ENCODE results near the gene PRRT1. TPM values are rescaled to one million over a fixed set of nuclear protein-coding genes. Genes with fewer than 3 reads are reported as not detected.

The PRRT1 gene
- 2.9 and 3.3 TPM in 2 replicates for total RNA-seq
- long read RNA-seq = 0 reads

GRCh38 chr6:32151863-32152768 is at the start of gene PRRT1:
PRRT1 (minus strand) TSS chr6:32151939; CDS start chr6:32151827, 112 bp downstream.
- H3K4me1 Mint-ChIP-seq (ENCODE audit: low read depth) = peaks cover 26% of the 10 kb centered on the region
- H3K9me3 Mint-ChIP-seq (ENCODE audit: low read depth) = no peaks in the 10 kb centered on the region

GRCh38 chr6:32200711-32201475 is 49.2 kb upstream of the PRRT1 start:
- DNase-seq (ENCODE audit: low spot score, unreplicated experiment) = no peak
- no peaks in the 10 kb centered on the region for H3K9me3 Mint-ChIP-seq (ENCODE audit: low read depth)
- peaks cover 11% of the 10 kb centered on the region for H3K27me3 Mint-ChIP-seq
- no peak overlapping the region for H3K4me3 Mint-ChIP-seq (ENCODE audit: low read depth)
- no peaks in the 10 kb centered on the region for H3K36me3 Mint-ChIP-seq (ENCODE audit: insufficient read depth)
- no peak overlapping the region for H3K27ac Mint-ChIP-seq
- peaks cover 5% of the 10 kb centered on the region for H3K4me1 Mint-ChIP-seq (ENCODE audit: low read depth)
- no peak for TF ChIP-seq CTCF (IDR thresholded peaks at IDR 0.05; ENCODE audit: unreplicated experiment)

More at GRCh38 chr6:32151863-32152768, at the start of gene PRRT1:
- Mint-ChIP-seq H3K27me3 (peaks cover 13% of the 10 kb centered on the region), H3K27ac (peak within 1 kb of the TSS; percentile 98), H3K4me3 (ENCODE audit: low read depth) (peak within 1 kb of the TSS; percentile 99), H3K36me3 (ENCODE audit: insufficient read depth) (peaks cover 6% of the 10 kb centered on the region)
- DNase-seq (ENCODE audit: low spot score, unreplicated experiment) = no peak
- no peak for TF ChIP-seq CTCF (IDR thresholded peaks at IDR 0.05; ENCODE audit: unreplicated experiment)

- Mint-ChIP-seq H3K4me3 (ENCODE audit: low read depth) (no peak overlapping the region), H3K36me3 (ENCODE audit: insufficient read depth) (no peaks in the 10 kb centered on the region), H3K27ac (no peak overlapping the region), H3K9me3 (ENCODE audit: low read depth) (no peaks in the 10 kb centered on the region), H3K27me3 (peaks cover 3% of the 10 kb centered on the region), H3K4me1 (ENCODE audit: low read depth) (peaks cover 12% of the 10 kb centered on the region)
- no peak for DNase-seq (ENCODE audit: low spot score, unreplicated experiment)
- TF ChIP-seq CTCF (IDR thresholded peaks at IDR 0.05; ENCODE audit: unreplicated experiment) = no peak
Observed at GRCh38 chr6:32198866-32199265, 47.1 kb upstream of the PRRT1 start.

- no peak for DNase-seq (ENCODE audit: low spot score, unreplicated experiment)
- H3K27me3 Mint-ChIP-seq = peaks cover under 1% of the 10 kb centered on the region
- TF ChIP-seq CTCF (IDR thresholded peaks at IDR 0.05; ENCODE audit: unreplicated experiment) = no peak
- no peak overlapping the region for H3K4me3 Mint-ChIP-seq (ENCODE audit: low read depth)
- H3K4me1 Mint-ChIP-seq (ENCODE audit: low read depth) = peaks cover 13% of the 10 kb centered on the region
- no peak overlapping the region for H3K27ac Mint-ChIP-seq
- no peaks in the 10 kb centered on the region for H3K9me3 Mint-ChIP-seq (ENCODE audit: low read depth)
- H3K36me3 Mint-ChIP-seq (ENCODE audit: insufficient read depth) = no peaks in the 10 kb centered on the region
Observed at GRCh38 chr6:32198345-32198696, 46.6 kb upstream of the PRRT1 start.
